Activated CD8-positive, alpha-beta memory T cell treated with anti-CD3 and anti-CD28 coated beads, Interleukin-2, amount 50 U/mL, for 24 hours (primary cell): ENCODE data around the gene SERP2.

Source experiments
- DNase-seq: peaks from one replicate; pipeline ENCODE4 v3.0.0-alpha.2; 2020; ENCODE audit errors: extremely low read depth

SERP2 gene

GRCh38 chr13:44435142-44435918, 61.7 kb downstream of the SERP2 start:
- peak; percentile 82 for DNase-seq

GRCh38 chr13:44435919-44436510, 62.4 kb downstream of the SERP2 start:
- DNase-seq, result no peak

DNA sequence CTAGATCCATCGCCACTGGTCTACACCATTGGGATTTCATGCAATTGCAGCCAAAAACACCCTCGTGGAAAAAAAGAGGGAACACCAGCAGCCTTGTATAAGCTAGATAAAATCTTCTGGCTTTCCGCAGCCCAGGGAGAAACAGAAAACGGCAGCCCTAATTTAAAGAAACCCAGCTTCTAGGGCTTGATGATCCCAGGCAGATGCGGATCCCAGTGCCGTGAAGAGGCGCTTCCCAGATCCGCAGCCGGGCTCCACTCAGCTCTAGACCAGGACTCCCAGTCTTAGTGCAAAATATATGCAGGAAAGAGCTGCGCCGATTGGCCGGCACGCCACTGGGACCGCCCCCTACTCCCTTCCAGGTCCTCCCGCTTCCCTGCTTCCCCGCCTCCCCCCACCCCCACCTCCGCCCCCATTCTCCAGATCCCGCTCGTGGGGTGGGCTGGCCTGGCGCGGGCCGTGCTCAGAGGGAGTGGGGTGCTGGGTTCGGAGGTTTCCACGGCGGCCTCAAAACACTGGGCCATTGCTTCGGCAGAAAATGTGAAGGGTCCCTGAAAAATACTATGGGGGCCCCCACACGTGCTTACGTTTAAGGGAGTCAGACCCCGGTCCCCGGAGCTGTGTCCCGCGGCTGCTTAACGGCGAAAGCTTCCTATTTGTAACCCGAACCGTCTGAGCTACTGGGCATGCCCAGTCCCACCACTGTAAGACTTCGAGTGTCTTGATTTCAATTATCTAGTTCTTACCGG, 63.1 kb downstream of the SERP2 start:
- DNase-seq, result no peak

- DNase-seq, result no peak
Observed at GRCh38 chr13:44437356-44438233, 64.0 kb downstream of the SERP2 start.

DNA sequence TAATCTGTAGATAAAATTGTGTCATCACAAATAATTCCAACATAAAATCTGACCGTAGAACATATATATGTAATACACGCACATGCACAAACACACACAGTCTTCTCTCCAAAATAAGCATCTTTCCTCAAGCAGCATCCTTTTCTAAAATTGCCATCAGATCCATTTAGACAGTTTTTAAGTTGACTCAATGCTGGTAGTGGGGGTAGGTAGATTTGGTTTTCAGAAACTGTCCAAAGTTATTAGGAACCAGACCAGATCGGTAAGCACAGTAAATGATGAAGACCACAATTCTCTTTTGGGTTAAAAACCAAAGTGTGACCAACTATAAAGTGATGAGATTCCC, 64.6 kb downstream of the SERP2 start:
- no peak for DNase-seq

- no peak for DNase-seq
Observed at GRCh38 chr13:44439452-44440024, 65.9 kb downstream of the SERP2 start.

DNA sequence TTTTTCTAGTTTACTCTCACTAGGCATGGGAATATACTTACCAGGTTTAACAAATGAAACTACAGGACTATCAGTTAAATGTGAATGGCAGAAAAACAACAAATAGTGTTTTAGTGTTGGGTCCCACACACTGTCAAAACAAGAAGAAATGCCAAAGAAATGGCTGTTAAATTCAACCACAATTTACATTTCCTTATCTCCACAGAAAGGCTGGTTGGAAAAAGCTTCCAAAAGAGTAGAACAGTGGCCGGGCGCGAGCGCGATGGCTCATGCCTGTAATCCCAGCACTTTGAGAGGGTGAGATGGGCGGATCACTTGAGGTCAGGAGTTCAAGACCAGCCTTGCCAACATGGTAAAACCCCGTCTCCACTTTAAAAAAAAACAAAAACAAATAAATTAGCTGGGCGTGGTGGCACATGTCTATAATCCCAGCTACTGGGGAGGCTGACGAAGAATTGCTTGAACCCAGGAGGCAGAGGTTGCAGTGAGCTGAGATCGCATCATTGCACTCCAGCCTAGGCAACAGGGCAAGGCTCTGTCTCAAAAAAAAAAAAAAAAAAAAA, 66.5 kb downstream of the SERP2 start:
- DNase-seq, result no peak
